LNCAP (cell line): ENCODE data around the gene BCAS3.

ENCODE experiments used
- TF ChIP-seq, protein P1 (sequence below): fragments of 450-650 bp; IDR thresholded peaks from 2 replicates; pipeline ENCODE4 v1.5.1; 2017; ENCODE audit warnings: mild to moderate bottlenecking

Gene BCAS3

DNA sequence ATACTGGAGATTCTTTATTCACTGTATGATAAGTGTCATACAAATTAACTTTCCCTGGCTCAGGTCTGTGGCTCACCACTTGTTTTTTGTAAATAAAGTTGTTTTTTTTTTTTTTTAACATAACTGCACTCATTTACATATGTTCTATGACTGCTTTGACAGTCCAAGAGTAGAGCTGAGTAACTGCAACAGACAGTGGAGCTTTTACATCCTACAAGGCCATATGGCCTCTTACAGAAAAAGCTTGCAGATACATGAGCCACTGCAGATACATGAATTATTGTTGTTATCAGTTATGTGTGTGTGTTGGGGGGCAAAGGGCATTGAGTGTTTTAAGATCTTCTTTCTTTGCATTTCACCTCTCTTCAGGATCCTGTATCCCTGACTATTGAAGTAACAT is 311.7 kb downstream of the BCAS3 start:
- TF ChIP-seq, protein P1, sequence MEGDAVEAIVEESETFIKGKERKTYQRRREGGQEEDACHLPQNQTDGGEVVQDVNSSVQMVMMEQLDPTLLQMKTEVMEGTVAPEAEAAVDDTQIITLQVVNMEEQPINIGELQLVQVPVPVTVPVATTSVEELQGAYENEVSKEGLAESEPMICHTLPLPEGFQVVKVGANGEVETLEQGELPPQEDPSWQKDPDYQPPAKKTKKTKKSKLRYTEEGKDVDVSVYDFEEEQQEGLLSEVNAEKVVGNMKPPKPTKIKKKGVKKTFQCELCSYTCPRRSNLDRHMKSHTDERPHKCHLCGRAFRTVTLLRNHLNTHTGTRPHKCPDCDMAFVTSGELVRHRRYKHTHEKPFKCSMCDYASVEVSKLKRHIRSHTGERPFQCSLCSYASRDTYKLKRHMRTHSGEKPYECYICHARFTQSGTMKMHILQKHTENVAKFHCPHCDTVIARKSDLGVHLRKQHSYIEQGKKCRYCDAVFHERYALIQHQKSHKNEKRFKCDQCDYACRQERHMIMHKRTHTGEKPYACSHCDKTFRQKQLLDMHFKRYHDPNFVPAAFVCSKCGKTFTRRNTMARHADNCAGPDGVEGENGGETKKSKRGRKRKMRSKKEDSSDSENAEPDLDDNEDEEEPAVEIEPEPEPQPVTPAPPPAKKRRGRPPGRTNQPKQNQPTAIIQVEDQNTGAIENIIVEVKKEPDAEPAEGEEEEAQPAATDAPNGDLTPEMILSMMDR: no peak

DNA sequence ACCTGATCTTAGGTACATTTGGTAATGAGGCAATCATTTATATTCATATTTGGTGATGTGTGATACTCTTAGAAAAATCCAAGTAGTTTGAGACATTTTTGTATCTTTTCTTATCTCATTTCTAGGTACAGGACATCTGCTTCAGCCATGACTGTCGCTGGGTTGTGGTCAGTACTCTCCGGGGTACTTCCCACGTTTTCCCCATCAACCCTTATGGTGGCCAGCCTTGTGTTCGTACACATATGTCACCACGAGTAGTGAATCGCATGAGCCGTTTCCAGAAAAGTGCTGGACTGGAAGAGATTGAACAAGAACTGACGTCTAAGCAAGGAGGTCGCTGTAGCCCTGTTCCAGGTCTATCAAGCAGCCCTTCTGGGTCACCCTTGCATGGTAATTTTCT is 312.2 kb downstream of the BCAS3 start:
- TF ChIP-seq, protein P1: no peak

DNA sequence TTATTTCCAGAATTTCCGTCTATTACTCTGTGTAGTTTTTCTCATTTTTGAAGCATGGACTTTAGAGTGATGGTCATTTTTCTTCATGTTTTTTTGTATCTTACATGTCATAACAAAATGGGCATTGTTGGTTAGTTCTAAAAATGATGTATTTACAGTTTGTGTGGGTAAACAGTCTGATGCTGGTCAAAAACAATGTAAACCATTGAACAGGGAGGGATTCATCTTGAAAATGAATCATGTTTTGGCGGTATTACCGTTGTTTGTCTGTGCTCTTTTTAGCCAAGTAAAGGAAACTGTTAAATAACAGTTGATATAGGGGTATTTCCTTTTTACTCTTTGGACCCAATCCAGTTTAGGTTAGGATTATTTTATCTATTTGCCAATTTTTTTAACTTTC is 315.8 kb downstream of the BCAS3 start:
- TF ChIP-seq, protein P1: no peak

DNA sequence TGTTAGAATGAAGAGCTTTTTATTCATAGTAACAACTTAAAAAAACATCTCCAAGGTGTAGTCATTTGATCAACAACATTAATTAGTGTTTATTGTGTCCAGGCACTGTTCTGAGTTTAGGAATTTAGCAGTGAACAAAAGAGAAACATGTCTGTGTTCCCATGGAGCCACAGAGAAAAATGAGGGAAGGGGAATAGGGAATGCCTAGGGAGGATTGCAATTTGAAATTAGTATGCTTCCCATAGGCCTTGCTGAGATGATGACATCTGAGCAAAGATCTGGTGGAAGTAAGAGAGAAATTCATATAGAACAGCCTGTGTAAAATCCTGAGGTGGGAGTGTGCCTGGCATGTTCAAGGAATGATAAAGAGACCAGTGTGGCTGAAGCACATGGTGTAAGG is 318.0 kb downstream of the BCAS3 start:
- TF ChIP-seq, protein P1: no peak

DNA sequence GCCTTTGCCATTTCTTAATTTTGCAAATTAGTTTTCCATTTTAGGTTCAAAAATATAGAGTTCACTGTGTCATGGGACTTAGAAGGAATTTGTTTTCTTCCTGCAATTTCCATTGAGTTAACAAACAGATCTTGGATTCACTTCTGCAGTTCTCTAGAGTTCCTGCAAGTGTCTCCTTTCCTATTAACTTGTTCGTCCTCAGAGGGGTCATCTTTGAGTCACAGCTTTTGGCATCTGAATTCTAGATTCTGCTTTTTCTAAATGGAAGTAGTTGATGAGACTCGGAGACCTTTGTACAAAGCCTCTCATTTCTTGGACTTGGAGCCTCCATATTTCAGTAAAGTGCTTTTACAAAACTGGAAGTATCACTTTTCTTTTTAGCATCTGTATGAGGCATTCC is 323.3 kb downstream of the BCAS3 start:
- TF ChIP-seq, protein P1: 0 out of 2 replicates have a peak, but pooled peaks have one; percentile 18

DNA sequence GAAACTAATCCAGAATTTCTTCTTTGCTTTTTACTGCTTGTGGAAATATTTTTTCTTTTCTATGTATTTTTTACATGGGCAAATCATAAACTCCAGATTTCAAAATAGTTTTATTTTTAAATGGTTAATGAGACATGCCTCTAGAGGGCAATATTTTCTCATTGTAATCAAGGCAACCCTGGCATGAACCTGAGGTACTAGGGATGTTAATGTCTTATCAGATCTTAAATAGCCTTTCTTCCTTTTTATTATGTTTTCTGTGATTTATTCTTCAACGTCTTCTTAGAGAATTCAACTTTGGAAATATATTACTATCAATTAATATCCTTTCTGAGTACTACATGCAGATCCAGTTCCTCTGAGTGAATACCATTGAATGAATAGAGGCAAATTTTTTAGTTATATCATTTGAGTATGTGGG is 324.7 kb downstream of the BCAS3 start:
- TF ChIP-seq, protein P1: peak; percentile 61

DNA sequence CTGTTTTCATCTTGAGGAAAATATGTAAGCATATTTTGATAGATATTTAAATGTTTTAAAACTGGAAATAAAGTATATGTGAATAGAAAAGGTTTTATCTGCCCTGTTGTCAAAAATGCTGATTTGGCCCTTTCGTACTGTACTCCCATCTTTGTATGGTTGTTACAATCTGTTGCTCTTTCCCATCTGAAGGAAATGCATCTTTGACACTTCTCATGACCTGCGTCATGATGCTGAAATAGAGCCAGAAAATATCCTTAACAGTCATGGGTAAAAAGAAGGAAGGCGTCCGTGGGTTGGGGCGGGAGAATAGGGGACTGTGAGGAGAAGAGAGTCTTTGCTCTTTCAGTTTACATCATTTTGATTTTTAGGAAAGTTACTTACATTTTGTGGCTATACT is 327.7 kb downstream of the BCAS3 start:
- TF ChIP-seq, protein P1: no peak

DNA sequence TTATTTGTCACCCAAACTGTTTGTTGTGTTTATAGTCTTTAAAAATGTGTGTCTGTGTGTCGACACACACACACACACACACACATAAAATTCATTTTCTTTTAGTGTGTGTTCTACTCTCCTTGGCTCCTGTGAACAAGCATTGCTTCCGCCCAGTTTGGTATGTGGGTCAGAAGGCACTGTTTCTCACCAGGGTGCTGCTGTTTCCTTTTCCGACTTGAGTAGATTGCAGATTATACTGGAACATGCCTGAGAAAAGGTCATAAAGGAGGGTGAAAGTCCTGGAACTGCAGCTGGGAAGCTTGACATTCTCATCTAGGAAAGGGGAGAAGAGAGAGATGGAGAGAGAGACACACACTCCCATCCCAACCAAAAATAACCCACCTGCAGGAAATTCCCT is 330.3 kb downstream of the BCAS3 start:
- TF ChIP-seq, protein P1: no peak
